ENCODE results near the gene ISOC2.

- TF ChIP-seq, protein P1, sequence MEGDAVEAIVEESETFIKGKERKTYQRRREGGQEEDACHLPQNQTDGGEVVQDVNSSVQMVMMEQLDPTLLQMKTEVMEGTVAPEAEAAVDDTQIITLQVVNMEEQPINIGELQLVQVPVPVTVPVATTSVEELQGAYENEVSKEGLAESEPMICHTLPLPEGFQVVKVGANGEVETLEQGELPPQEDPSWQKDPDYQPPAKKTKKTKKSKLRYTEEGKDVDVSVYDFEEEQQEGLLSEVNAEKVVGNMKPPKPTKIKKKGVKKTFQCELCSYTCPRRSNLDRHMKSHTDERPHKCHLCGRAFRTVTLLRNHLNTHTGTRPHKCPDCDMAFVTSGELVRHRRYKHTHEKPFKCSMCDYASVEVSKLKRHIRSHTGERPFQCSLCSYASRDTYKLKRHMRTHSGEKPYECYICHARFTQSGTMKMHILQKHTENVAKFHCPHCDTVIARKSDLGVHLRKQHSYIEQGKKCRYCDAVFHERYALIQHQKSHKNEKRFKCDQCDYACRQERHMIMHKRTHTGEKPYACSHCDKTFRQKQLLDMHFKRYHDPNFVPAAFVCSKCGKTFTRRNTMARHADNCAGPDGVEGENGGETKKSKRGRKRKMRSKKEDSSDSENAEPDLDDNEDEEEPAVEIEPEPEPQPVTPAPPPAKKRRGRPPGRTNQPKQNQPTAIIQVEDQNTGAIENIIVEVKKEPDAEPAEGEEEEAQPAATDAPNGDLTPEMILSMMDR (IDR thresholded peaks at IDR 0.05; ENCODE audit: poor library complexity) = no peak
- TF ChIP-seq EZH2 (IDR thresholded peaks at IDR 0.05; ENCODE audit: borderline replicate concordance) = no peak
- TF ChIP-seq EZH2phosphoT487 (IDR thresholded peaks at IDR 0.05; ENCODE audit: low read depth, severe bottlenecking, unreplicated experiment) = no peak
Observed at GRCh38 chr19:55437410-55437809, 24.0 kb downstream of the ISOC2 start.

Measured in hepatocyte (in vitro differentiated cells).